Lower lobe of right lung (tissue), 2 donors: ENCODE measurements around the gene CCDC88C. TPM values are rescaled to one million over a fixed set of nuclear protein-coding genes. Genes with fewer than 3 reads are reported as not detected.
"Not testable (repeated sequence)": the region's sequence is repeated elsewhere in the genome, so short reads cannot be mapped to it uniquely, and the experiment has no call there.

ENCODE experiments used
- ATAC-seq, 2 donors: fragments of 200-7000 bp; cut with Tn5 transposase; one replicate each; pipeline ENCODE4 v1.9.1; 2020 to 2022; ENCODE audit warnings: mild to moderate bottlenecking in 2 of 2, moderate library complexity in 2 of 2
- DNase-seq: peaks from one replicate; pipeline ENCODE4 v3.0.0-alpha.2; 2020
- H3K27ac ChIP-seq: fragments of 200-600 bp; one replicate; pipeline ENCODE4 v1.8.0; 2022
- H3K27me3 ChIP-seq: fragments of 200-600 bp; one replicate; pipeline ENCODE4 v1.8.0; 2022; ENCODE audit warnings: low read depth
- H3K36me3 ChIP-seq: fragments of 200-600 bp; one replicate; pipeline ENCODE4 v1.8.0; 2022; ENCODE audit warnings: mild to moderate bottlenecking
- H3K4me1 ChIP-seq: fragments of 200-600 bp; one replicate; pipeline ENCODE4 v1.8.0; 2022
- H3K4me3 ChIP-seq: fragments of 200-600 bp; one replicate; pipeline ENCODE4 v1.8.0; 2022; ENCODE audit warnings: mild to moderate bottlenecking
- H3K9me3 ChIP-seq: fragments of 200-600 bp; one replicate; pipeline ENCODE4 v1.8.0; 2022
- CTCF ChIP-seq: fragments of 200-600 bp; IDR thresholded peaks from one replicate; pipeline ENCODE4 v1.8.0; 2022; ENCODE audit warnings: antibody characterized with exemption, mild to moderate bottlenecking
- intact Hi-C: fragments of 100-400 bp; cut with DNase I; formaldehyde crosslinking; loops from one replicate; pipeline ENCODE4 v1.11.0; 2022
- total RNA-seq: library from RNA; stranded (reverse); fragmentation: NEBNext Ultra II Directional; extraction: Animal tissue kit (Norgen Biotek cat#: 25700); gene quantifications from one replicate; pipeline ENCODE4 v1.2.1, GENCODE V29; 2021
- donor health status: DM: no; HTN: yes; CAD: no; lungs with severe emphysema.

Gene CCDC88C
- total RNA-seq, 1 donor from 2014 or later, result 45.8 TPM

GRCh38 chr14:91409928-91410718 lies 7.5 kb downstream of the CCDC88C start:
- ATAC-seq (no peak), DNase-seq (no peak)
- TF ChIP-seq CTCF, result no peak
- Histone ChIP-seq H3K36me3 (no peaks in the 10 kb centered on the region), H3K4me3 (no peak overlapping the region), H3K27ac (peak overlapping the region; percentile 0), H3K27me3 (no peaks in the 10 kb centered on the region), H3K4me1 (peaks cover 28% of the 10 kb centered on the region), H3K9me3 (no peaks in the 10 kb centered on the region)
- intact Hi-C loops, result no loop called here

GRCh38 chr14:91409240-91409639 lies 8.4 kb downstream of the CCDC88C start:
- intact Hi-C loops, result not testable (repeated sequence)
- H3K4me1 ChIP-seq, result peaks cover 22% of the 10 kb centered on the region

GRCh38 chr14:91406982-91407381 lies 10.6 kb downstream of the CCDC88C start:
- peaks cover 30% of the 10 kb centered on the region for H3K4me1 ChIP-seq
- no peaks in the 10 kb centered on the region for H3K9me3 ChIP-seq
- no peaks in the 10 kb centered on the region for H3K36me3 ChIP-seq
- intact Hi-C loops, result no loop called here
- ATAC-seq (no peak), DNase-seq (no peak)
- peak overlapping the region; percentile 24 for H3K27ac ChIP-seq
- no peaks in the 10 kb centered on the region for H3K27me3 ChIP-seq
- H3K4me3 ChIP-seq, result no peak overlapping the region
- no peak for TF ChIP-seq CTCF

More at GRCh38 chr14:91409240-91409639, 8.4 kb downstream of the CCDC88C start:
- not testable (repeated sequence) for H3K4me3 ChIP-seq, H3K27me3 ChIP-seq, H3K36me3 ChIP-seq, DNase-seq, H3K9me3 ChIP-seq, H3K27ac ChIP-seq, ATAC-seq

- TF ChIP-seq CTCF, result no peak
- H3K4me1 ChIP-seq, result peaks cover 35% of the 10 kb centered on the region
- no peak for ATAC-seq
- H3K9me3 ChIP-seq, result no peaks in the 10 kb centered on the region
- peak overlapping the region; percentile 24 for H3K27ac ChIP-seq
- H3K27me3 ChIP-seq, result no peaks in the 10 kb centered on the region
- H3K36me3 ChIP-seq, result no peaks in the 10 kb centered on the region
- intact Hi-C loops, result no loop called here
- no peak for DNase-seq
- H3K4me3 ChIP-seq, result no peak overlapping the region
Observed at GRCh38 chr14:91406451-91406850, 11.2 kb downstream of the CCDC88C start.

- Histone ChIP-seq H3K4me1 (peaks cover 37% of the 10 kb centered on the region), H3K27ac (peak overlapping the region; percentile 24), H3K4me3 (no peak overlapping the region), H3K36me3 (no peaks in the 10 kb centered on the region), H3K9me3 (no peaks in the 10 kb centered on the region), H3K27me3 (no peaks in the 10 kb centered on the region)
- ATAC-seq, result peak in 1 of 2 donors; percentile 45
- DNase-seq, result no peak
- intact Hi-C loops, result no loop called here
- TF ChIP-seq CTCF, result no peak
Observed at GRCh38 chr14:91405724-91406435, 11.7 kb downstream of the CCDC88C start.

GRCh38 chr14:91405241-91405721 lies 12.3 kb downstream of the CCDC88C start:
- peaks cover 41% of the 10 kb centered on the region for H3K4me1 ChIP-seq
- ATAC-seq, result no peak

More at GRCh38 chr14:91405241-91405721, 12.3 kb downstream of the CCDC88C start:
- no peaks in the 10 kb centered on the region for H3K9me3 ChIP-seq
- intact Hi-C loops, result no loop called here
- no peak overlapping the region for H3K4me3 ChIP-seq
- H3K27ac ChIP-seq, result peak overlapping the region; percentile 24
- H3K36me3 ChIP-seq, result no peaks in the 10 kb centered on the region
- DNase-seq, result no peak
- TF ChIP-seq CTCF, result no peak
- no peaks in the 10 kb centered on the region for H3K27me3 ChIP-seq
